ENCODE measurements around the gene KPNA1.
A peak's percentile ranks its signal among the peaks of the same experiment; 100 is the strongest.

KPNA1 gene

DNA sequence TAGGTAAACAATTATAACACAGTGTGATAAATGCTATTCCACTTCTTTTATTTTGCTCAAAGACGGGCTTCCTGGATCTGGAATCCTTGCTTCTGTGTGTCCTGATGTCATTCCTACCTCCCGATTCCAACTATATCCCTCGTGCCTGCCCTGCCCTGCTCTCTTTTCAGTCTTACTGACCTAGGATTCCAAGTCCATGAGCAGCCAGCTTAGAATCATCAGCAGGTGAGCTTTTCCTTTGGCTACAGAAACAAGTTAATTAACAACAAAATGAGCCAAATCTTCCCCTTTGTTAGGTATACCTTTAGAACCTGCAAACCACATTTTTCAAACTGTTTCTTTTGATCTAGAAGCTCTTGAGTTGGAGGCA is 21.9 kb upstream of the KPNA1 start:
- H3K36me3 ChIP-seq (ENCODE audit: low read depth): peaks cover 22% of the 10 kb centered on the region; the same call in 1 of the 2 replicates
- no peak overlapping the region for H3K27ac ChIP-seq (ENCODE audit: poor library complexity, severe bottlenecking)
- TF ChIP-seq, protein P1, sequence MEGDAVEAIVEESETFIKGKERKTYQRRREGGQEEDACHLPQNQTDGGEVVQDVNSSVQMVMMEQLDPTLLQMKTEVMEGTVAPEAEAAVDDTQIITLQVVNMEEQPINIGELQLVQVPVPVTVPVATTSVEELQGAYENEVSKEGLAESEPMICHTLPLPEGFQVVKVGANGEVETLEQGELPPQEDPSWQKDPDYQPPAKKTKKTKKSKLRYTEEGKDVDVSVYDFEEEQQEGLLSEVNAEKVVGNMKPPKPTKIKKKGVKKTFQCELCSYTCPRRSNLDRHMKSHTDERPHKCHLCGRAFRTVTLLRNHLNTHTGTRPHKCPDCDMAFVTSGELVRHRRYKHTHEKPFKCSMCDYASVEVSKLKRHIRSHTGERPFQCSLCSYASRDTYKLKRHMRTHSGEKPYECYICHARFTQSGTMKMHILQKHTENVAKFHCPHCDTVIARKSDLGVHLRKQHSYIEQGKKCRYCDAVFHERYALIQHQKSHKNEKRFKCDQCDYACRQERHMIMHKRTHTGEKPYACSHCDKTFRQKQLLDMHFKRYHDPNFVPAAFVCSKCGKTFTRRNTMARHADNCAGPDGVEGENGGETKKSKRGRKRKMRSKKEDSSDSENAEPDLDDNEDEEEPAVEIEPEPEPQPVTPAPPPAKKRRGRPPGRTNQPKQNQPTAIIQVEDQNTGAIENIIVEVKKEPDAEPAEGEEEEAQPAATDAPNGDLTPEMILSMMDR (IDR thresholded peaks at IDR 0.05; ENCODE audit: poor library complexity, severe bottlenecking): no peak
- peaks cover 12% of the 10 kb centered on the region for H3K4me1 ChIP-seq (ENCODE audit: insufficient read depth, poor library complexity, severe bottlenecking)
- no peak overlapping the region for H3K4me3 ChIP-seq (ENCODE audit: severe bottlenecking)
- no peaks in the 10 kb centered on the region for H3K9me3 ChIP-seq (ENCODE audit: severe bottlenecking)
- H3K27me3 ChIP-seq (ENCODE audit: insufficient read depth, poor library complexity, severe bottlenecking): no peaks in the 10 kb centered on the region
- DNase-seq (ENCODE audit: low spot score) (no peak), ATAC-seq (ENCODE audit: low read depth) (no peak)

DNA sequence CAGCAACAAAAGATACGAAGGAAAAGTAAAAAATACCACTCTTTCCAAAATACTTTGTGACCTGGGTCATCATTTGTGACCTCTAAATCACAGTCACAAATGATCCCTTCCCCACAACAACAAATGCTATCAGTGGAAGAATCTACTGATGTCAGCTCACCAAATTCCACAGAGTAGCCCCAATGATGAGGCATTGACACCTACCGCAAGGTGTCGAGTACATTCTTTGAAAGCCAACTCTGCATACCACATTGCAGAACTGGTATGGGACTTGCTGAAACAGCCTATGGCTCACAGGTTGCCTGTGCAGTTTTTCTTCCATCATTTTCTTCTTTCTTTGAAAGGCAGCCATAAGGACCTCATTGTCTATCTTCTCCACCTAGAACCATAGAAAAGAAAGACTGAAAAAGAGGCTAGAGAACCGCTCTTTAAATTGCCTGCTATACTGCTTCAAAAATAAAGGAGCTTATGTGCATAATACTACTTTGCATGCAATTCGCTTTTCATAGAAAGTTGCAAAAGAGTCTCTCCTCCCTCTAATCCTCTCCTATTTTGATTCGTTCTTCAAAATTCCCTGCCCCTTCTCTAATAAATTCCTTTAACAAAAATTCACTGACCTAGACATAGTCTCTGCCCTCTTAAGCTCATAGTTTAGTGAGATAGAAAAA is 21.4 kb upstream of the KPNA1 start:
- H3K4me1 ChIP-seq (ENCODE audit: insufficient read depth, poor library complexity, severe bottlenecking): peaks cover 12% of the 10 kb centered on the region
- no peaks in the 10 kb centered on the region for H3K9me3 ChIP-seq (ENCODE audit: severe bottlenecking)
- no peak for DNase-seq (ENCODE audit: low spot score)
- peaks cover 19% of the 10 kb centered on the region; the same call in 1 of the 2 replicates for H3K36me3 ChIP-seq (ENCODE audit: low read depth)
- no peak overlapping the region for H3K4me3 ChIP-seq (ENCODE audit: severe bottlenecking)
- H3K27me3 ChIP-seq (ENCODE audit: insufficient read depth, poor library complexity, severe bottlenecking): no peaks in the 10 kb centered on the region
- H3K27ac ChIP-seq (ENCODE audit: poor library complexity, severe bottlenecking): no peak overlapping the region
- ATAC-seq (ENCODE audit: low read depth): no peak
- TF ChIP-seq, protein P1 (IDR thresholded peaks at IDR 0.05; ENCODE audit: poor library complexity, severe bottlenecking): no peak

DNA sequence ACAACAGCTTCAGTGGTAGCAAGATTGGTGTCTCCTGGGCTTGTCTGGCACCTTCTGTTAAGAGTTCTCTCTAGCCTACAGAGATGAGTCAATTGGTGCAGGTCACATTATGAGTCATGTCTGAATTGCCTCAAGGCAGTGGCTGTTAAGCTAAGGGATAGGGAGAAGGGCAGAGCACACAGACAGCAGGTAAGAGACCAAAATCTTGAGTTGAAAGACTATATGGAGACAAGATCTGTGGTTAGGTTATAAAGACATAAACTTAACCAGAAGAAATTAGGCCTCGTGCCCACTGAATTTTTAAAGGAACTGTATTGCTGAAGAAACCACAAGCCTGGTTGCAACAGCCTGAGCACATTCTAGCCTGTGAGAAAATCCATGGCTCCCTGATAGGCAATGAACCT is 19.2 kb upstream of the KPNA1 start:
- Histone ChIP-seq H3K27me3 (ENCODE audit: insufficient read depth, poor library complexity, severe bottlenecking) (no peaks in the 10 kb centered on the region), H3K4me1 (ENCODE audit: insufficient read depth, poor library complexity, severe bottlenecking) (peaks cover 12% of the 10 kb centered on the region), H3K9me3 (ENCODE audit: severe bottlenecking) (no peaks in the 10 kb centered on the region), H3K36me3 (ENCODE audit: low read depth) (peaks cover 16% of the 10 kb centered on the region; the same call in 1 of the 2 replicates), H3K27ac (ENCODE audit: poor library complexity, severe bottlenecking) (peak overlapping the region; percentile 19), H3K4me3 (ENCODE audit: severe bottlenecking) (no peak overlapping the region)
- DNase-seq (ENCODE audit: low spot score): peak; percentile 73
- peak; percentile 100 for ATAC-seq (ENCODE audit: low read depth)
- TF ChIP-seq, protein P1 (IDR thresholded peaks at IDR 0.05; ENCODE audit: poor library complexity, severe bottlenecking): no peak

DNA sequence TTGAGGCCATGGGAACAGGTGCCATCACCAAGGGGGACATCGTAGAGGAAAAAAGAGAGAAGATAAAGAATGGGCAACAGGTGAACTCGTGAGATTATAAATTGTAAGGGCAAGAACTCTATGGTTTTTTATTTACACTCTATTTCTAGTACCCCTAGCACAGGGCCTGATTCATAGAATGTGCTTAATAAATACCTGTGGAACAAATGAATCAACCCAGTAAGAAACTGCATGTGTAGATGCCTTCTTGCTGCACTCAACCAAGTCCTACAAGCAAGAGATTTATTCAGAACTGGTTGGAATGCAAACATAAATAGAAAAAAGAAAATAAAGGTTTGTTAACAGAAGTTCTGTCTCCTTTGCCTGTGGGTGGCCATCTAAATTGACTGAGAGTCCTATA is 18.7 kb upstream of the KPNA1 start:
- H3K9me3 ChIP-seq (ENCODE audit: severe bottlenecking): no peaks in the 10 kb centered on the region
- peaks cover 16% of the 10 kb centered on the region; the same call in 1 of the 2 replicates for H3K36me3 ChIP-seq (ENCODE audit: low read depth)
- H3K27me3 ChIP-seq (ENCODE audit: insufficient read depth, poor library complexity, severe bottlenecking): no peaks in the 10 kb centered on the region
- H3K4me3 ChIP-seq (ENCODE audit: severe bottlenecking): no peak overlapping the region
- H3K4me1 ChIP-seq (ENCODE audit: insufficient read depth, poor library complexity, severe bottlenecking): peaks cover 12% of the 10 kb centered on the region
- H3K27ac ChIP-seq (ENCODE audit: poor library complexity, severe bottlenecking): peak overlapping the region; percentile 19
- no peak for DNase-seq (ENCODE audit: low spot score)
- TF ChIP-seq, protein P1 (IDR thresholded peaks at IDR 0.05; ENCODE audit: poor library complexity, severe bottlenecking): no peak
- ATAC-seq (ENCODE audit: low read depth): no peak

DNA sequence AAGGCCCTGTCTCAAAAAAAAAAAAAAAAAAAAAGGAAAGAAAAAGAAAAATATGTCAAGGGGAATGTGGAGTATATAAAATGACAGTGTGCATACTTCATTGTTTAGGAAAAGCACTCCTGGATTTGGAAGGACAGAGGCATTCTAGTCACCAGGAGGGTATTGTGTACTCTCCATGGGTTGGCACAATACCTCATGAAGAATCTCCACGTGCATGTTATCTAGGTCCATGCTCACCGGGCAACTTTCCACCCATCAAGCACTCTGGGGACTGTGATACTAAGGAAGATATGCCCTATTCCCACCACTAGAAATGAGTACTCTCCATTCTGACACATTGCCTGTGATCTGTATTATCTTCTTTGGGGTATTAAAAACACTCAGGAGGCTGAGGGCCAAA is 15.4 kb upstream of the KPNA1 start:
- H3K4me3 ChIP-seq (ENCODE audit: severe bottlenecking): no peak overlapping the region
- no peak overlapping the region for H3K27ac ChIP-seq (ENCODE audit: poor library complexity, severe bottlenecking)
- H3K27me3 ChIP-seq (ENCODE audit: insufficient read depth, poor library complexity, severe bottlenecking): no peaks in the 10 kb centered on the region
- peaks cover 15% of the 10 kb centered on the region; the same call in 1 of the 2 replicates for H3K36me3 ChIP-seq (ENCODE audit: low read depth)
- TF ChIP-seq, protein P1 (IDR thresholded peaks at IDR 0.05; ENCODE audit: poor library complexity, severe bottlenecking): no peak
- ATAC-seq (ENCODE audit: low read depth): no peak
- DNase-seq (ENCODE audit: low spot score): no peak
- H3K9me3 ChIP-seq (ENCODE audit: severe bottlenecking): no peaks in the 10 kb centered on the region
- peaks cover 12% of the 10 kb centered on the region for H3K4me1 ChIP-seq (ENCODE audit: insufficient read depth, poor library complexity, severe bottlenecking)

All from RWPE2 (cell line).